H1 (cell line): ENCODE data around the gene RCHY1. TPM values are rescaled to one million over a fixed set of nuclear protein-coding genes. Genes with fewer than 3 reads are reported as not detected.

Experiments
- BACH1 ChIP-seq: IDR thresholded peaks from 2 replicates; pipeline ENCODE4 v1.6.1; 2012; ENCODE audit warnings: low read length, improper control_type of control experiment
- BRCA1 ChIP-seq: IDR thresholded peaks from 2 replicates; pipeline ENCODE4 v1.6.1; 2012; ENCODE audit warnings: low read depth, low read length, improper control_type of control experiment
- CBX5 ChIP-seq: fragments of 300-800, 300-1000 bp; sonication (generic); IDR thresholded peaks from 2 replicates; pipeline ENCODE4 v1.7.1; 2016; ENCODE audit warnings: antibody characterized with exemption, low read length, low read depth
- CHD1 ChIP-seq: IDR thresholded peaks from 2 replicates; pipeline ENCODE4 v1.6.1; 2012; ENCODE audit warnings: low read depth, low read length, improper control_type of control experiment
- SAP30 ChIP-seq: fragments of 300-600 bp; sonication (generic); IDR thresholded peaks from 2 replicates; pipeline ENCODE4 v1.7.1; 2012; ENCODE audit warnings: low read length, moderate library complexity, mild to moderate bottlenecking, inconsistent platforms; ENCODE audit not compliant: insufficient read depth, insufficient replicate concordance
- ZNF274 ChIP-seq: IDR thresholded peaks from 2 replicates; pipeline ENCODE4 v1.7.0; 2012; ENCODE audit warnings: low read length, borderline replicate concordance; ENCODE audit errors: extremely low read depth
- polyA plus RNA-seq, 7 experiments: library from polyadenylated mRNA; depleted of rRNA in 3 of 7; stranded (reverse) in 5 of 7; unstranded in 2 of 7; fragments of >200 nt in 5 of 7; fragments of 200-250 nt in 2 of 7; gene quantifications; 1 replicate in 5 of 7; 2 replicates in 1 of 7; 4 replicates in 1 of 7; pipeline versions ENCODE4 v1.2.1 to v1.2.3, GENCODE V29; 2011 to 2013; ENCODE audit warnings: missing spikeins in 2 of 7, mixed read lengths in 2 of 7
- total RNA-seq: library from RNA; stranded (reverse); fragmentation: NEBNext Ultra II Directional; extraction: Animal tissue kit (Norgen Biotek cat#: 25700); gene quantifications from 2 replicates; pipeline ENCODE4 v1.2.1, GENCODE V29; 2021
- TF ChIP-seq, protein P1 (sequence below): IDR thresholded peaks from 2 replicates; pipeline ENCODE4 v1.6.1; 2011; ENCODE audit warnings: low read depth, mild to moderate bottlenecking, low read length; ENCODE audit not compliant: insufficient read depth

The RCHY1 gene
- total and polyA plus RNA-seq, 2 of the 8 experiments (the other 6 are each of a cell fraction or from before 2014, with no cell fraction given): 30.3 to 44.0 TPM

DNA sequence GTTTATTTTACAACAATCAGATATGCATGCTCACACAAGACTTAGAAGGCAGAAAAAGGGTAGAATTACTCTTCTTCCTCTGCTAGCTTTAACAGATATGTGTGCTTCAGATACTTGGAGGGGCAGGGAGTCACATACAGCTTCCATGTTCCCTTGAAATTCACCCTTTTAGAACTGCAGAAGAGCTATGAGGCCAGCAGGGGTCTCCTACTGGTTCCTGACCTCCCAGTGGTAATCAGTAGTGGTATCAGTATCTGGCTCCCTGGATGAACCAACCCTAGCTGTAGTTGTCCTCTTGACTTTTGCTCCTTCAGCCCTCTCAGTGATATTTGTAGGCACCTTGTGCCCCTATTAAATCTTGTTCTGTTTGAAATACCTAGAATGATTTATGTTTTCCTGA is 81.5 kb downstream of the RCHY1 start (continued):
- TF ChIP-seq ZNF274 (no peak), CBX5 (no peak), CHD1 (no peak), BRCA1 (no peak), SAP30 (no peak), BACH1 (no peak)
- TF ChIP-seq, protein P1, sequence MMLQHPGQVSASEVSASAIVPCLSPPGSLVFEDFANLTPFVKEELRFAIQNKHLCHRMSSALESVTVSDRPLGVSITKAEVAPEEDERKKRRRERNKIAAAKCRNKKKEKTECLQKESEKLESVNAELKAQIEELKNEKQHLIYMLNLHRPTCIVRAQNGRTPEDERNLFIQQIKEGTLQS: no peak
